NCI-H1417 (cell line): ENCODE data around the gene SUCLG1.
"Not testable (repeated sequence)": the region's sequence is repeated elsewhere in the genome, so short reads cannot be mapped to it uniquely, and the experiment has no call there.

Experiments used
- DNase-seq, 3 experiments: peaks; one replicate each; lab custom pipeline; 2025; lab: John Stamatoyannopoulos, UW

The SUCLG1 gene

DNA sequence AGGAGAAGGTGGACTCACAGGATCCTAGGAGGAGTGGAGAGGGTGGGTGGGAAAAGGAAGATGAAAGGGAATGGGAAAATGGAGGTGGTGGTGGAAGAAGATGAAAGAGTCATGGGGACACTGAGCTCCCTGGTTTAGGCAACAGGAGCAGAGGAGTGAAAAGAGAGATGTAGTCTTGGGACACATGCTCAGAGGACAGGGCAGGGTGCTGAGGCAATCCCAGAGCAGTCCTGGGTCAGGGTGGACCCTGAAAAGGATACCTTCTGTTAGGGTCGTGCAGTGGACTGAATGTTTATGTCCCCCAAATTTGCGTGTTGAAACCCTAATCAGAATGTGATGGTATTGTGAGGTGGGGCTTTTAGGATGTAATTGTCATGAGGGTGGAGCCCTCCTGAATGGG is 37.9 kb downstream of the SUCLG1 start:
- DNase-seq, result no peak

DNA sequence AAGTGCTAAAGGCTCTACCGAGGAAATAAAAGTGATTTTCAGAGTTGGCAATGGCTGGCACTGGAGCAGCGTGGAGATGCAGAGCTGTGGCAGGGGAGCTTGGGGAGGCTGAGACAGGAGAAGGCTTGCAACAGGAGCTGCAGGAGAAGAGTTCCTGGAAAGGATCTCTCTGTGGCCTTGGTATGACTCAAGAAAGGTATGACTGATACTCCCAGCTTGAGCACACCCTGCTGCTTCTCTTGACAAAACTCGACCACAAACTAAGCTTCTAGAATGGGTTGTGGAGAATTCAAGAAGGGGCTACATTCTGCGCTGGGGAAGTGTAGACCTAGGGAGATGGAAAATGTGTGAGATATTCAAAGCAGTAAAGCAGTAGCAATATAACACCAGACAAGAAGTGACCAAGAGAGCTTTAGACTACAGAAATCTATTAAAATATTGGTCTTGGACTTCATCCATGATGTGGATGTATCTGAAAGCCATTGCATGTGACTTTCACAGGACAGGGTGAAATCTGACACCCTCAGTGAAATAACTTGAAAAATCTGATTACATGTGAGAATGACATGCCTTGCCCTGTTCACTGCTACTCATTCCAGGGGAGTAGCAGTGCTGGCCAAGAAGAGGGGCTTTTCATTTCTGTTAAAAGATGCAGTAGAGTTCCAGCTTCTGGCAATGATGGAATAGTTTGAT is 41.5 kb downstream of the SUCLG1 start:
- DNase-seq, result no peak

DNA sequence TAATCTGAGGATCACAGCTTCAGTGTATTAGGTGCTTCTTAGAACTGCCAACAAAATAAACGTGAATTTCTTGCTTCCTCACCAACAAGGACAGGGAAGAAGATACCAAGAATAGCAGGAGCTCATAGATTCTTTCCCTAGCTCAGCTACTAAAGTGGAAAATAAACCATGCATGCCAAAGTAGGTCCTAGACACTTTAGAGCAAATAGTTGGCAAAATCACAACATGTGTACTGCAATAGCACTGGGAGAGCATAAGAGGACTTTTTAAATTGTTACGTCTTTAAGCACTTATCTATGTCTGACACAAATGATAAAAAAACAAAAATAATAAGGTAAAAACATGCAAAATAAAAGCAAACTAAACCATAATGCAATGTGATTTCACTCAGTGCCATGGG is 49.5 kb downstream of the SUCLG1 start:
- DNase-seq, result no peak

DNA sequence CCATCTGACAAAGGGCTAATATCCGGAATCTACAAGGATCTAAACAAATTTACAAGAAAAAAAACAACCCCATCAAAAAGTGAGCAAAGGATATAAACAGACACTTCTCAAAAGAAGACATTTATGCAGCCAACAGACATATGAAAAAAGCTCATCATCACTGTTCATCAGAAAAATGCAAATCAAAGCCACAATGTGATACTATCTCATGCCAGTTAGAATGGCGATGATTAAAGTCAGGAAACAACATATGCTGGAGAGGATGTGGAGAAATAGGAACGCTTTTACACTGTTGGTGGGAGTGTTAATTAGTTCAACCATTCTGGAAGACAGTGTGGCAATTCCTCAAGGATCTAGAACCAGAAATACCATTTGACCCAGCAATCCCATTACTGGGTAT is 57.0 kb downstream of the SUCLG1 start:
- not testable (repeated sequence) for DNase-seq

DNA sequence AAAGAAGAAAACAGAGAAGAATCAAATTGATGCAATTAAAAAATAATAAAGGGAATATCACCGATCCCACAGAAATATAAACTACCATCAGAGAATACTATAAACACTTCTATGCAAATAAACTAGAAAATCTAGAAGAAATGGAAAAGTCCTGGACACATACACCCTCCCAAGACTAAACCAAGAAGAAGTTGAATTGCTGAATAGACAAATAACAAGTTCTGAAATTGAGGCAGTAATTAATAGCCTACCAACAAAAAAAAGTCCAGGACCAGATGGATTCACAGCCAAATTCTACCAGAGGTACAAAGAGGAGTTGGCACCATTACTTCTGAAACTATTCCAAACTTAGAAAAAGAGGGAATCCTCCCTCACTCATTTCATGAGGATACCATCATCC is 59.2 kb downstream of the SUCLG1 start:
- not testable (repeated sequence) for DNase-seq

DNA sequence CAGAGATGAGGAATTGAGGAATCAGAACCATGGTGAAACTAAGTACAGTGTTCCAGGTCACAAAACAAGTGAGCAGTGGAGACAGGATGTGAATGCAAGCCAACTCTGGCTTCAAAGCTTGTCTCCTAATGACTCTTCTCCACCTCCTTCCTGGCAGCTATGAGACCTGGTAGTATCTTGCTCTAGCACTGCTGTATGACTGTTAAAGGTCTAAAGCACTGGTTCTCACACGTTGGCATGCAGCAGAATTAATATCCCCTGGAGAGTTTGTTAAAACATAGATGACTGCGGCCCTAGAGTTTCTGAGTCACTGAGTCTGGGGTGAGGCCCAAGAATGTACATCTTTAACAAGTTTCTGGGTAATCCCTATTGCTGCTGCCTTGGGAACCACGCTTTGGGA is 63.3 kb downstream of the SUCLG1 start:
- no peak for DNase-seq

DNA sequence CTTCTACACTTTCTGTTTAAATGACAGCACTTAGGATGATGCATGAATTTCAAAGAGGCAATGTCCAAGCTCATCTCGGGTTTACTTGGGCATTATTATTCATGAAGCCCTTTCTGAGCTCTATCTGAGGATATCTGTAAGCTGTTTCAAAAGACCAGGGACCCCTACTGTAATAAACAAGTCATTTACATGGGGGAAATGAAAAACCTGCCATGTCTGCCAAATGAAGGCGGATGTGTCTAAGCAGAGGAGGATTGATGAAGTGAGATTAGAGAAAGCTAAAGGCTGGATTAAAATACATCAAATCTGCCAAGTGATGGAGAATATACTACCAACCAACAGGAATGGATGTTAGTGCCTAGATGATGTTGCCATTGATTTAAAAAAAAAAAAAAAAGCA is 64.5 kb downstream of the SUCLG1 start:
- no peak for DNase-seq

DNA sequence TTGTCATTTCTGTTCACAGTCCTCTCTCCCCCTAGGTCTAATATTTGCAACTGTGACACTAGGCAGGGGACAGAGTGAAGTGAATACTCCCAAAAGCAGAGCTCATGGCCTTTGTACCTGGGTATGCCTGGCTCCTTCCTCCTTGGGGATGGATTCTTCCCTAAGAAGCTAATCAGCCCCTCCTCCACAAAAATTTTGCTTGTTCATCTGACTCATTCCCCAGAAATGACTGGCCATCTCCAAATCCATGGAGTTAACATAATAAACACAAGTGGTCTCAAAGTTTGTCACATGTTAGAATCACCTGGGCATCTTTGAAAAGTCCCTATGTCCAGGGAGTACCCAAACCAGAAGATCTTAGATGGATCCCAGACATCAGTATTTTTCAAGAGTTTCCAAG is 65.3 kb downstream of the SUCLG1 start:
- DNase-seq, result no peak

DNA sequence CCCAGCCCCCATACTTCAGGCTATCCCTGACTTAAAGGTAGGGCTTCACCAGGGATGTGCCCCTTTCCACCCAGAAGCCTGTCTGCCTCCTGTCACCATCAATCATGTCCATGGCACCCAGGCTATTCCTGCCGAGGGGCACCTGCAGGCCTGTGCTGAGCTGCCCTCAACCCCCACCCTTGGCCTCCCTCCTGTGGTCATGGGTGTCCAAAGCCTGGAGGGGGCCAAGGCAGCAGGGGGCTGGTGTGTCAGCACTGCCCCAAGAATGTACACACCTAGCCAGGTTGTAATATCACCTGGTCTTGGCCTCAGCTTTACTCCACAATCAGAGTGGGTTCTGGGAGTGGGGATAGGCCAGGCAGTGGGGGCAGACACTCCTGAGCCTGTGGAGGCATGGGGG is 69.3 kb downstream of the SUCLG1 start:
- no peak for DNase-seq

DNA sequence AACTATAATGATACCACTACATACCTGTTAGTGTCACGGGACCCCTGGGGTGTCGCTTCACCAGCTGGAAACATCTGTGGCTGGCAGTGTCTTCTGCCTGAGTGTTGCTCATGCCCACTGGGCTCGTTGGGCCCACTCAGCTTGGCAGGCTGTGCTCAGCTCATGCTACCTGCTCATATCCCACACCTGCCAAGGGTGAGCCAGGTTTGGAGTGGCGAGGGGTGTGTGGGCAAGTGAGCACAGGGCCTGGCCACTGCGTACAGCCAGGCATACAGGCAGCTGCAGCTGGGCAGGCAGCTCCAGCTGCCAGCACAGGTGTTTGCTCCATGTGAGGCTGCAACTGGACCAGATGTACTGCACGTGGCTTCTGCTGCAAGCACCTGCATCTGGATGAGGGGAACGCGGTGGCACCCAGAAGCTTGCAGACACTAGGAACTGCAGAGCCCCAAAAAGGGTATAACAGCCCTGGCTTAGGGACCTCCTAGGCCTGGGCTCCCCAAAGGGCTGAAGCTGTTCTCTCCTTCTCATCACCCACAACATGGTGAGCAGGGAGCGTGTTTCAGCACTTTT is 70.1 kb downstream of the SUCLG1 start:
- no peak for DNase-seq

DNA sequence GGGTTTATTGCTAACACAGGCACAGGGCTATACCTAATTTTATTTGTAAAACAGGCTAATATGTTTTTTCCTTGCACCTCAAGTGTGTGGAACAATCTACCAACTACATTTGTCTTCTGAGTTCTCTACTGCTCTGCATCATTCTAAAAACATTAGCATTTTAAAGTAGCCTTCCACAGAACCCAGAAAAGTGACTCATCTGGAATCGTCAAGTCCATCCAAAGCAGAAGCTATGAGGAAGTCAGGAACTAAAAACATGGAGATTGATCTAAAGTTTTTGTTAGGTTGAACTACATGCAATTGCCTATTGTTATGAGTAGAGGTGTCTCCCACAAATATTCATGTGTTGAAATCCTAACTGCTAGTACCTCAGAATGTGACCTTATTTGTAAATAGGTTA is 70.9 kb downstream of the SUCLG1 start:
- no peak for DNase-seq

DNA sequence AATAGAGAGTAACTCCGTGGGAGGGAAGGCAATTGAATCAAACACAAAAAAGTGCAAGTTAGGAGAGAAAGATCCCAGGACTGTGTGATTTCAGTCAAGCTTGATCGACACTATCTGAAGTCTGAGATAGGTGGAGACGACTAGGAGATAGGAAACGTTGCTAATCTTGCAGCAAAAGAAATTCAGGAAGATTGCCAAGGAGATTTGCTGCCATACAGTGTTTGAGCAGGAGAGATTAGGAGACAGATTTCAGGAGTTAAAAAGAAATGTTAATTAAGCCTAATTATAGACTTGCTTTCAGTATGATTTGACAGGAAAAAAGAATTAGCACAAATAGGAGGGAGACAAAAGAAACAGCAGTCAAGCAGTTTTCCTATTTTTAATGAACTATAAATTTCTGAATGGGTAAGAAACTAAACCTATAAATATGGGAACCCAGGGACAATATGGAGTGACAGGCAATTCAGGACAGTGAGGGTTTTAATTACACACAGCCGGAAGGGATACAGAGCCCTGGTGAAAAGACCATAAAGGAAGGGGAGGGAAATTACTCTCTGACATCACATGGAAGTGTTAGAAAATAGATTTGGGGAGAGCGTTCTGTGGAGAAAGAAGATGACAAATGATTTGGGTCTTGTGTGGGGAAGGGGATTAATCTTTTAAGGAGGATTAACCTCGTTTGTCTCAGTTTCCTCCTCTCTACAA is 72.6 kb downstream of the SUCLG1 start:
- DNase-seq, result peak in 2 of 3 experiments; percentile 28 to 68

DNA sequence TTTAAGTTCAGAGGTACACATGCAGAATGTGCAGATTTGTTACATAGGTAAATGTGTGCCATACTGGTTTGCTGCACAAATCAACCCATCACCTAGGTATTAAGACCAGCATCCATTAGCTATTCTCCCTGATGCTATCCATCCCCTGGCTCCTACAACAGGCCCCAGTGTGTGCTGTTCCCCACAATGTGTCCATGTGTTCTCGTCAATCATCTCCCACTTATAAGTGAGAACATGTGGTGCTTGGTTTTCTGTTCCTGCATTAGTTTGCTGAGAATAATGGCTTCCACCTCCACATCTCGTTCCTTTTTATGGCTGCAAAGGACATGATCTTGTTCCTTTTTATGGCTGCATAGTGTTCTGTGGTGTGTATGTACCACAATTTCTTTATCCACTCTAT is 75.8 kb downstream of the SUCLG1 start:
- no peak for DNase-seq

DNA sequence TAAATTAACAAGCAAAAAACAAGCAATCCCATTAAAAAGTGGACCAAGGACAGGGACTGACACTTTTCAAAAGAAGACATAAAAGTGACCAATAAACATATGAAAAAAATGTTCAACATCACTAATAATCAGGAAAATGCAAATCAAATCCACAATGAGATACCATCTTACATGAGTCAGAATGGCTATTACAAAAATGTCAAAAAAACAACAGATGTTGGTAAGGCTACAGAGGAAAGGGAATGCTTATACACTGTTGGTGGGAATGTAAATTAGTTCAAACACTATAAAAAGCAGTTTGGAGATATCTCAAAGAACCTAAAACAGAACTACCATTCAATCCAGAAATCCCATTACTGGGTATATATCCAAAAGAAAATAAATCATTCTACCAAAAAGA is 78.2 kb downstream of the SUCLG1 start:
- DNase-seq, result no peak

DNA sequence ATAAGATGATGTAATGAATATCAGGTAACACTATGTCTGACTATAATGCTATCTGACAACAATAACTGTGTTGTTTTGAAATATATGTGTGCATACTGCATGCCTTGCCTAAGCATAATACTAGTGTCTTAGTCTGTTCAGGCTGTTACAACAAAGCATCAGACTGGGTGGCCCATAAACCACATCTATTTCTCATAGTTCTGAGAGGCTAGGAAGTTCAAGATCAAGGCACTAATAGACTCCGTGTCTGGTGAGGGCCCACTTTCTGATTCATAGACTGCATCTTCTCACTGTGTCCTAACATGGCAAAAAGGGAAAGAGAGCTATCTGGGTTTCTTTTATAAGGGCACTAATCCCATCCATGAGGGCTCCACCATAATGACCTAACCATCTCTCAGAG is 80.1 kb downstream of the SUCLG1 start:
- DNase-seq, result no peak

DNA sequence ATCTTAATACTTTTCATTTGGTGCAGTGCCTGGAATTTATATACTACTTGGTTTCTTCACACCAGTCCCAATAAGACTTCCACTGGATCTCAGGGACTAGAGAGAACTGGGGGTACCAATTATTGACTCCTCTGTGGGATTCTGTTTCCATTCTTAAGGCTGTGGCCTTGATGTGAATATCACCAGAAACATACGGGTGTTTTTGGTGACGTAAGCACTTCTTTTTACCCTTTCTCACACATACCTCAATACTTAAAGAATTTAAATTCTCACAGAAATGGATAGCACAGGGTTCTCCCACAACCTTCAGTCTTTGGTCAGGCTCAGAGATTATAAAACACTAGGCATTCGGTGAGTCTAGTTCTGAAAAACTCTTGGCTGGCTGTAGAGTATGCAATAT is 84.1 kb downstream of the SUCLG1 start:
- no peak for DNase-seq

DNA sequence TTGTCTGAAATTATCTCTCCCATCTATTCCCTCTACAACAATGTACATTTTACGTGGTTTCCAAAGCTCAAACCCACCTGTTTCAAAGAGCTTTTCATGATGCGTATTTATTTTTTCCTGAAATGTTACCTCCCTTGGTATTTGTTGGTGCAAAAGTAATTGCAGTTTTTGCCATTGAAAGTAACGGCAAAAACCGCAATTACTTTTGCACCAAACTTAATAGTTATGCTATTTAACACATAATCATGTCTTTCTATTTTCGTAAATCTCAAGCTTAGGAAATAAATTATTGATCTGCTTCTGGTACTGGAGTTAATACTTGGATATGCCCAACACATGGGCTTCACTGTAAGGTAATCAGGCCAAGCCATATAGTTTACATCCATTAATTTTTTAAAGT is 85.2 kb downstream of the SUCLG1 start:
- DNase-seq, result no peak
